H1 (cell line): ENCODE results near the gene CCDC7. TPM values are rescaled to one million over a fixed set of nuclear protein-coding genes. Genes with fewer than 3 reads are reported as not detected.

Experiments
- CTCF ChIA-PET: fragments of 300-600 bp; sonication (Branson Sonifier 250); formaldehyde crosslinking; loops from one replicate; lab custom pipeline; 2021; ENCODE audit not compliant: partially characterized antibody; lab: Charles Lee
- POLR2A ChIA-PET: fragments of 300-600 bp; sonication (Branson Sonifier 250); formaldehyde crosslinking; loops from one replicate; lab custom pipeline; 2021; ENCODE audit warnings: inconsistent platforms; ENCODE audit not compliant: partially characterized antibody; lab: Charles Lee
- DNase-seq, 2 experiments: peaks; one replicate each; pipeline versions ENCODE4 v3.0.0 to v3.0.0-alpha.2; 2010 to 2022; ENCODE audit warnings: low spot score in 2 of 2, low read depth in 1 of 2, mixed read lengths in 1 of 2
- FAIRE-seq: peaks from 2 replicates; lab custom pipeline; 2011; peaks lifted over from hg19 to GRCh38; lab: Jason Lieb, UNC
- H2AFZ ChIP-seq: 2 replicates; pipeline ENCODE4 v1.8.1; 2012; ENCODE audit warnings: low read length, inconsistent platforms
- H2AK5ac ChIP-seq: 2 replicates; pipeline ENCODE4 v1.6.1; 2013; ENCODE audit warnings: low read depth, low read length
- H2BK120ac ChIP-seq: replicated peaks from 2 replicates; pipeline ENCODE3; 2013; ENCODE audit warnings: low read depth, low read length, inconsistent platforms
- H2BK12ac ChIP-seq: 2 replicates; pipeline ENCODE4 v1.6.1; 2013; ENCODE audit warnings: low read depth, low read length
- H2BK15ac ChIP-seq: 2 replicates; pipeline ENCODE4 v1.6.1; 2013; ENCODE audit warnings: low read length
- H2BK20ac ChIP-seq: 2 replicates; pipeline ENCODE4 v1.6.1; 2013; ENCODE audit warnings: low read length
- H2BK5ac ChIP-seq: 2 replicates; pipeline ENCODE4 v1.6.1; 2013; ENCODE audit warnings: low read depth, low read length
- H3K14ac ChIP-seq: 2 replicates; pipeline ENCODE4 v1.6.1; 2013; ENCODE audit warnings: inconsistent platforms; ENCODE audit not compliant: insufficient read length
- H3K18ac ChIP-seq: 2 replicates; pipeline ENCODE4 v1.6.1; 2013; ENCODE audit warnings: low read length; ENCODE audit errors: extremely low read depth
- H3K23ac ChIP-seq: 2 replicates; pipeline ENCODE4 v1.6.1; 2013; ENCODE audit warnings: inconsistent platforms; ENCODE audit not compliant: insufficient read length
- H3K23me2 ChIP-seq: 2 replicates; pipeline ENCODE4 v1.6.1; 2013; ENCODE audit warnings: low read depth, low read length
- H3K27ac ChIP-seq: 2 replicates; pipeline ENCODE4 v1.6.1; 2011; ENCODE audit warnings: low read depth, low read length, inconsistent platforms
- H3K27me3 ChIP-seq, 4 experiments: replicated peaks in 1 of 4; 1 replicate in 1 of 4; 2 replicates in 3 of 4; pipeline versions ENCODE4 v1.6.1 to v1.8.1; 2011 to 2013; ENCODE audit warnings: low read length in 3 of 4, mild to moderate bottlenecking in 3 of 4, inconsistent platforms in 2 of 4, mixed read lengths in 2 of 4, moderate library complexity in 1 of 4; ENCODE audit not compliant: control insufficient read depth in 3 of 4, insufficient read depth in 3 of 4; ENCODE audit errors: extremely low read depth in 1 of 4
- H3K36me3 ChIP-seq, 4 experiments: 2 replicates each; pipeline versions ENCODE4 v1.6.1 to v1.8.1; 2011 to 2013; ENCODE audit warnings: mild to moderate bottlenecking in 4 of 4, low read length in 3 of 4, moderate library complexity in 2 of 4, control low read depth in 1 of 4, inconsistent platforms in 1 of 4; ENCODE audit not compliant: insufficient read depth in 4 of 4, control insufficient read depth in 2 of 4
- H3K4ac ChIP-seq: replicated peaks from 2 replicates; pipeline ENCODE3; 2013; ENCODE audit warnings: low read length, low read depth, mixed read lengths, inconsistent platforms; ENCODE audit not compliant: insufficient read length
- H3K4me1 ChIP-seq, 4 experiments: replicated peaks in 1 of 4; 1 replicate in 1 of 4; 2 replicates in 3 of 4; pipeline versions ENCODE4 v1.6.1 to v1.8.1; 2011 to 2013; ENCODE audit warnings: low read length in 3 of 4, inconsistent platforms in 2 of 4, mixed read lengths in 1 of 4; ENCODE audit not compliant: insufficient read depth in 4 of 4, control insufficient read depth in 3 of 4
- H3K4me2 ChIP-seq, 2 experiments: 2 replicates each; pipeline versions ENCODE4 v1.6.1 to v1.8.1; 2011 to 2013; ENCODE audit warnings: low read depth in 2 of 2, low read length in 2 of 2, control low read depth in 1 of 2, inconsistent platforms in 1 of 2, mild to moderate bottlenecking in 1 of 2; ENCODE audit not compliant: insufficient read depth in 1 of 2
- H3K4me3 ChIP-seq, 4 experiments: fragments of 200-600, 300-600 bp in 1 of 4; sonication (generic), shearing (Covaris generic), sonication (Bioruptor Twin) in 1 of 4; 2 replicates each; pipeline versions ENCODE4 v1.5.1 to v1.8.1; 2011 to 2016; ENCODE audit warnings: low read length in 4 of 4, low read depth in 3 of 4, control low read depth in 2 of 4, inconsistent platforms in 2 of 4, mild to moderate bottlenecking in 2 of 4, mixed read lengths in 1 of 4, moderate library complexity in 1 of 4; ENCODE audit not compliant: insufficient read depth in 2 of 4; ENCODE audit errors: extremely low read depth in 1 of 4
- H3K56ac ChIP-seq: replicated peaks from 2 replicates; pipeline ENCODE3; 2013; ENCODE audit warnings: low read depth, mild to moderate bottlenecking, mixed read lengths, low read length, inconsistent platforms; ENCODE audit not compliant: insufficient read length
- H3K79me1 ChIP-seq: 2 replicates; pipeline ENCODE4 v1.6.1; 2013; ENCODE audit warnings: low read depth, low read length, control low read depth
- H3K79me2 ChIP-seq, 2 experiments: 2 replicates each; pipeline versions ENCODE4 v1.6.1 to v1.8.1; 2012 to 2013; ENCODE audit warnings: low read length in 2 of 2, mild to moderate bottlenecking in 2 of 2, inconsistent platforms in 1 of 2; ENCODE audit not compliant: insufficient read depth in 2 of 2, control insufficient read depth in 1 of 2
- H3K9ac ChIP-seq, 4 experiments: replicated peaks in 1 of 4; 1 replicate in 1 of 4; 2 replicates in 3 of 4; pipeline versions ENCODE4 v1.6.1 to v1.8.1; 2011 to 2013; ENCODE audit warnings: low read depth in 3 of 4, low read length in 3 of 4, control low read depth in 2 of 4, mild to moderate bottlenecking in 2 of 4, moderate library complexity in 2 of 4, inconsistent platforms in 1 of 4; ENCODE audit errors: extremely low read depth in 1 of 4
- H3K9me3 ChIP-seq, 2 experiments: 2 replicates each; pipeline versions ENCODE4 v1.6.1 to v1.8.1; 2012 to 2013; ENCODE audit warnings: mild to moderate bottlenecking in 2 of 2, moderate library complexity in 2 of 2, control low read depth in 1 of 2, inconsistent platforms in 1 of 2, low read depth in 1 of 2, low read length in 1 of 2, mixed read lengths in 1 of 2; ENCODE audit not compliant: insufficient read depth in 2 of 2
- H4K20me1 ChIP-seq, 2 experiments: replicated peaks in 1 of 2; 2 replicates each; pipeline versions ENCODE3 to v1.8.1; 2011 to 2013; ENCODE audit warnings: inconsistent platforms in 2 of 2, low read length in 2 of 2, mild to moderate bottlenecking in 1 of 2; ENCODE audit not compliant: insufficient read depth in 2 of 2, control insufficient read depth in 1 of 2
- H4K5ac ChIP-seq: 2 replicates; pipeline ENCODE4 v1.6.1; 2013; ENCODE audit warnings: low read length, low read depth, mixed read lengths, inconsistent platforms; ENCODE audit not compliant: insufficient read length
- H4K8ac ChIP-seq: 2 replicates; pipeline ENCODE4 v1.8.0; 2013; ENCODE audit warnings: mild to moderate bottlenecking, moderate library complexity, low read length, inconsistent platforms; ENCODE audit not compliant: insufficient read depth; ENCODE audit errors: extremely low read depth
- H4K91ac ChIP-seq: replicated peaks from 2 replicates; pipeline ENCODE3; 2013; ENCODE audit warnings: low read length, mixed read lengths, inconsistent platforms; ENCODE audit not compliant: insufficient read length
- BCL11A ChIP-seq, 2 experiments: IDR thresholded peaks; one replicate each; pipeline ENCODE4 v1.6.1; 2011; ENCODE audit warnings: low read depth in 2 of 2, low read length in 2 of 2, mild to moderate bottlenecking in 2 of 2
- BRCA1 ChIP-seq: IDR thresholded peaks from 2 replicates; pipeline ENCODE4 v1.6.1; 2012; ENCODE audit warnings: low read depth, low read length, improper control_type of control experiment
- CBX8 ChIP-seq: fragments of 300-800, 300-1000 bp; sonication (generic); IDR thresholded peaks from 2 replicates; pipeline ENCODE4 v1.7.1; 2016; ENCODE audit warnings: low read depth, low read length, borderline replicate concordance
- KDM5A ChIP-seq: fragments of 200-600 bp; IDR thresholded peaks from 2 replicates; pipeline ENCODE4 v1.7.1; 2012; ENCODE audit warnings: mild to moderate bottlenecking, low read length, inconsistent platforms, mixed read lengths
- POLR2AphosphoS5 ChIP-seq: IDR thresholded peaks from 2 replicates; pipeline ENCODE4 v1.6.1; 2011; ENCODE audit warnings: low read depth, low read length
- SUZ12 ChIP-seq: fragments of 200-600 bp; sonication (generic); IDR thresholded peaks from 2 replicates; pipeline ENCODE4 v1.6.1; 2012; ENCODE audit warnings: mild to moderate bottlenecking, inconsistent platforms, low read length, moderate library complexity, mixed read lengths
- TEAD4 ChIP-seq: IDR thresholded peaks from 2 replicates; pipeline ENCODE4 v1.6.1; 2012; ENCODE audit warnings: low read depth, low read length, inconsistent platforms, mixed read lengths
- ZNF274 ChIP-seq: IDR thresholded peaks from 2 replicates; pipeline ENCODE4 v1.7.0; 2012; ENCODE audit warnings: low read length, borderline replicate concordance; ENCODE audit errors: extremely low read depth
- WGBS, 2 experiments: shearing (Covaris generic) in 1 of 2; methylation state at CpG; one replicate each; pipeline versions ENCODE4 v1.1.6 to v1.1.7; 2013 to 2015; ENCODE audit warnings: low lambda C conversion rate in 2 of 2, mixed read lengths in 2 of 2, inconsistent platforms in 1 of 2, low coverage in 1 of 2, missing lambda C conversion rate in 1 of 2; ENCODE audit not compliant: insufficient replicate concordance in 2 of 2, insufficient coverage in 1 of 2, insufficient read length in 1 of 2; ENCODE audit errors: extremely low coverage in 1 of 2, missing lambda C conversion rate in 1 of 2; 5-methylcytosine and 5-hydroxymethylcytosine counted together
- polyA plus RNA-seq, 7 experiments: library from polyadenylated mRNA; depleted of rRNA in 3 of 7; stranded (reverse) in 5 of 7; unstranded in 2 of 7; fragments of >200 nt in 5 of 7; fragments of 200-250 nt in 2 of 7; gene quantifications; 1 replicate in 5 of 7; 2 replicates in 1 of 7; 4 replicates in 1 of 7; pipeline versions ENCODE4 v1.2.1 to v1.2.3, GENCODE V29; 2011 to 2013; ENCODE audit warnings: missing spikeins in 2 of 7, mixed read lengths in 2 of 7
- total RNA-seq: library from RNA; stranded (reverse); fragmentation: NEBNext Ultra II Directional; extraction: Animal tissue kit (Norgen Biotek cat#: 25700); gene quantifications from 2 replicates; pipeline ENCODE4 v1.2.1, GENCODE V29; 2021
- TF ChIP-seq, protein P1 (sequence below): IDR thresholded peaks from 2 replicates; pipeline ENCODE4 v1.6.1; 2012; ENCODE audit warnings: inconsistent platforms

Gene CCDC7
- total and polyA plus RNA-seq, 2 of the 8 experiments (the other 6 are each of a cell fraction or from before 2014, with no cell fraction given), result 0.18 to 0.74 TPM

DNA sequence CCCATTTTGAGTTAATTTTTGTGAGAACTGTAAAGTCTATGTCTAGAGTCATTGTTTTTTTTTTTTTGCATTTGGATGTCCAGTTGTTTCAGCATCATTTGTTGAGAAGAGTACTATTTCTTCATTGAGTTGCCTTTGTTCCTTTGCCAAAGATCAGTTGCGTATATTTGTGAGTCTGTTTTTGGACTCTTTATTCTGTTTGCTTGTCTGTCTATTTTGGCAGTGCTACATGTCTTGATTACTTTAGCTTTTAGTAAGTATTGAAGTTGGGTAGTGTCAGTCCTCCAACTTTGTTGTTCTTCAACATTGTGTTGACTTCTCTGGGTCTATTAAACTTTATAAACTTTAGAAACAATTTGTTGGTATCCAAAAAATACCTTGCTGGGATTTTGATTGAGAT lies 31.6 kb downstream of the CCDC7 start:
- Histone ChIP-seq H2AFZ (no peak overlapping the region), H2BK20ac (no peak overlapping the region), H3K14ac (no peak overlapping the region), H2BK5ac (no peak overlapping the region), H3K9me3 (no peaks in the 10 kb centered on the region; a peak in 1 of 4 replicates), H3K79me1 (no peaks in the 10 kb centered on the region), H2BK15ac (no peak overlapping the region), H3K18ac (no peak overlapping the region), H3K4me3 (no peak overlapping the region), H3K27me3 (no peaks in the 10 kb centered on the region), H3K4me1 (no peaks in the 10 kb centered on the region), H3K27ac (no peak overlapping the region), H3K79me2 (no peaks in the 10 kb centered on the region), H3K23me2 (no peaks in the 10 kb centered on the region), H4K91ac (no peak overlapping the region), H3K56ac (no peak overlapping the region), H3K4me2 (no peak overlapping the region), H2AK5ac (no peak overlapping the region), H3K9ac (no peak overlapping the region), H4K20me1 (no peaks in the 10 kb centered on the region), H2BK12ac (no peak overlapping the region), H2BK120ac (no peak overlapping the region), H4K8ac (no peak overlapping the region), H4K5ac (no peak overlapping the region), H3K36me3 (no peaks in the 10 kb centered on the region), H3K23ac (no peak overlapping the region), H3K4ac (no peak overlapping the region)
- DNase-seq (no peak), FAIRE-seq (no peak)
- POLR2A ChIA-PET, result no interaction called here
- WGBS, 2 experiments, result 90% methylated on average over 1 of the region's 1 CpG; no CpG with 5 or more reads in 1 of the 2 experiments
- TF ChIP-seq KDM5A (no peak), BRCA1 (no peak), CBX8 (no peak), BCL11A (IDR thresholded peaks at IDR 0.05; ENCODE audit: low read depth in 2 of 2, low read length in 2 of 2) (no peak), TEAD4 (no peak), SUZ12 (no peak), ZNF274 (no peak), POLR2AphosphoS5 (no peak)
- TF ChIP-seq, protein P1, sequence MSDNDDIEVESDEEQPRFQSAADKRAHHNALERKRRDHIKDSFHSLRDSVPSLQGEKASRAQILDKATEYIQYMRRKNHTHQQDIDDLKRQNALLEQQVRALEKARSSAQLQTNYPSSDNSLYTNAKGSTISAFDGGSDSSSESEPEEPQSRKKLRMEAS, result no peak
- CTCF ChIA-PET, result no interaction called here
